ENCODE measurements around the gene PBX1. TPM values are rescaled to one million over a fixed set of nuclear protein-coding genes. Genes with fewer than 3 reads are reported as not detected.

The PBX1 gene
- total RNA-seq, 8 experiments from 2014 or later: 27.8 to 268 (median 147) TPM

DNA sequence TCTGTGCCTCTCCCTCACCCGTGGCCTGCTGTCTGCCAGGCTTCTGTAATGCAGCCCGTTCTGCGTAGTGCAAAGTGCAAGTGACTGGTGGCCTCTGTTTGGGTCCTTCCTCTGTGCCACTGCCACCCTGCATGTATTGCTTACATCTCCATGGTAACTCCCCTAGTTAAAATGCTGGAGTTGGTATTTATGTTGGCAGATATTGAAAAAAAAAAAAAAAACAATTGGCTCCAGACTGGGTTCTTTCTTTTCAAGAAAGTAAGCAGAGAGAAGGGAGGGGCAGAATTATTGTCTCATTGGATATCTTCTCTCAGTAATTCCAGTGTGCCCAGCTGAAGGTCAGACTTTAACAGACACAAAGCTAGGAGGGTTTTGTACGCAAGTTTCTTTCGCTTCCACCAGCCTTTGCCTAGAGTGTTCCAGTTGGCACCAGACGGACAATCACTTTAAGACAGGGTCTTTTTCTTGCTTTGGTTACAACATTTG, 242.3 kb downstream of the PBX1 start:
- Histone ChIP-seq H3K4me3 (no peak overlapping the region), H3K4me1 (replicated peaks in 1 of 2) (peaks cover 0 to 6% of the 10 kb centered on the region in 2 donors), H3K27ac (no peak overlapping the region)
- ATAC-seq (replicated peaks in 6 of 8): peak in 5 of 8 experiments; percentile 58 to 92 (median 88)
- WGBS, 10 experiments: 56 to 100% (median 93%) methylated on average over 1 to 6 of the region's 6 CpGs; no CpG with 5 or more reads in 2 of the 10 experiments
- in situ Hi-C loops (cut with MboI; ENCODE audit: low pct_unique_long_range_greater_than_20kb in 2 of 9, low sequenced_read_pairs in 9 of 9, unreplicated experiment in 9 of 9): loop anchor here in 1 of 9 experiments (25.0 kb wide), 1 partner anchor 261 kb away; no protein-coding TSS in a partner anchor

DNA sequence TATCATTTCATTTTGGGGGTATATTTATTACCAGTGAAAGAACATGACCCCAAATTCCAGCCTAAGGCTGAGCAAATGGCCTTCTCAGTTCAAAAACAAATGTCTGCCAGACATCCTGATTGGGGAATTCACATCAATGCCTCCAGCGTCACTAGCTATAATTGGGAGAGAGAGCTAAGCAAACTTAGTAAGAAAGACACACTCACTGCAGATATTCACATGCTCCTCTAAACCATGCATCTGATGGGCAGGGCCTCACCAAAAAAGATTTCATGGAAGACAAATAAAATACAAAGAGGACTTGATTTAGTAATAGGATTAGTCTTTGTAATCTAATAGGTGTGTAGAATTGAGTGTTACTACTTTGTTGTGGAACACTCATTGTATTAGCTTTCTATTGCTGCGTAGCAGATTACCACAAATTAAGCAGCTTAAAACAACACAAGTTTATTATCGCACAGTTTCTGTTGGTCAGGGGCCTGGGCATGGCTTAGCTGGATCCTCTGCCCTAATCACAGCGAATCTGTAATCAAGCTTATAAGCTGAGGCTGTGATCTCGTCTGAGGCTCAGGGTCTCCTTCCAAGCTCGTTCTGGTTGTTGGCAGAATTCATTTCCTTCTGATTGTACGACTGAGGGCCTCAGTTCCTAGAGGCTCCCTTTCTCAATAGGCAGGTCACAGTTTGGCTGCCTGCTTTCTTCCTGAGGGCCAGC, 243.0 kb downstream of the PBX1 start:
- Histone ChIP-seq H3K4me3 (no peak overlapping the region), H3K4me1 (replicated peaks in 1 of 2) (peaks cover 0 to 8% of the 10 kb centered on the region in 2 donors), H3K27ac (no peak overlapping the region)
- ATAC-seq (replicated peaks in 6 of 8): peak in 3 of 8 experiments; percentile 16 to 36 (median 18)
- in situ Hi-C loops (cut with MboI; ENCODE audit: low pct_unique_long_range_greater_than_20kb in 2 of 9, low sequenced_read_pairs in 9 of 9, unreplicated experiment in 9 of 9): loop anchor here in 1 of 9 experiments (25.0 kb wide), 1 partner anchor 260 kb away; no protein-coding TSS in a partner anchor
- 68 to 100% (median 94%) methylated on average over 1 to 7 of the region's 7 CpGs; no CpG with 5 or more reads in 1 of the 10 experiments for WGBS, 10 experiments

DNA sequence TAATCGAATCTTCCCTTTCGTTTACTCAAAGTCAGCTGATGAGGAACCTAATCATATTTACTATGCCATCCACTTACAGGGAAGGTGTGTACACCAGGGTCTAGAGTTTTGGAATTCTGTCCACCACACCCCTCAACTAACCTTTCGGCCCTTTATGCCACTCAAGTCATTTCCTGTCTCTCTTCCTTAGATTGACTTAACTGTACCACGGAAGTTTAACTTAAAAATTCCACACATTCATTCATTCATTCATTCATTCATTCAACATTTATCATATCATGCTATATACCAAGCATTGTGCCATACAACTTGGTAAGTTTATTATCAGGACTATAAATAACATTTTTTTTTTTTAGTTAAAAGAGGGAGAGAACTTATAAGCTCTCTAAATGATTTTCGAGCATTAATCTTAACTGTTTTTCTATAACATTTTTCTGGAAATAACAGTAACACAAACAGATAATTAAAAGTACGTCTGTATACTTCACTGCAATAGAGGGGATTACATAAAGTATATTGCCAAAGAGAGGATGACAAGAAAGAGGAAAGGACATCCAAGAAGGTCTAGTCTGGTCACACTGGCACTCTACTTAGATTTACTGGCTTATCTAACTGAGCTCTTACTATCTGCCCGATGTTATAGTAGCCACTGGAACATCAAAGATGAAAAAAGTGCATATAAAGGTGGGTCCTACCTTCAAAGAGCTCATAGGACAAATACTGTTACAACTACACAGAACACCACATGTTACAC, 243.7 kb downstream of the PBX1 start:
- no peak for ATAC-seq (replicated peaks in 6 of 8)
- Histone ChIP-seq H3K4me1 (replicated peaks in 1 of 2) (peaks cover 0 to 8% of the 10 kb centered on the region in 2 donors), H3K4me3 (no peak overlapping the region), H3K27ac (no peak overlapping the region)
- in situ Hi-C loops (cut with MboI; ENCODE audit: low pct_unique_long_range_greater_than_20kb in 2 of 9, low sequenced_read_pairs in 9 of 9, unreplicated experiment in 9 of 9): loop anchor here in 1 of 9 experiments (25.0 kb wide), 1 partner anchor 260 kb away; no protein-coding TSS in a partner anchor
- 85 to 100% (median 92%) methylated on average over 2 to 7 of the region's 7 CpGs for WGBS, 10 experiments

DNA sequence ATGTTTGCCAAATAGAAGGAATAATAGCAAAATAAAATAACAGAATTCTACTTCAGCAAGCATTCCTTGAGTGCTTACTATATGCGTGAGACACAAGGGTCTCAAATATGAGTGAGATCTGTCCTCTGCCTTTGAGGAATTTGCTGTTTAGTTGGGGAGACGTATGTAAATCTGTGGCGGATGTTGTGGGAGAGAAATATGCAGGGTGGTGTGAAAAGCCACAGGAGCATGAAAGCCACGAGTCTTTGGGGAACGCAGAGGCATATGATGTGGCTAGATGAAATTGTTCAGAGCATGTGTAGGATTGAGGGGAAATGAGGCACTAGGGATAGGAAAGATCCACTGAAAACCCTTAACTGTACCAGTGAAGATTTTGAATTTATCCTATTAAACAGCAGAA, 244.4 kb downstream of the PBX1 start:
- Histone ChIP-seq H3K4me1 (replicated peaks in 1 of 2) (peaks cover 0 to 8% of the 10 kb centered on the region in 2 donors), H3K27ac (no peak overlapping the region), H3K4me3 (no peak overlapping the region)
- peak in 1 of 8 experiments; percentile 60 for ATAC-seq (replicated peaks in 6 of 8)
- 23 to 94% (median 89%) methylated on average over 3 to 5 of the region's 5 CpGs; no CpG with 5 or more reads in 4 of the 10 experiments for WGBS, 10 experiments
- in situ Hi-C loops (cut with MboI; ENCODE audit: low pct_unique_long_range_greater_than_20kb in 2 of 9, low sequenced_read_pairs in 9 of 9, unreplicated experiment in 9 of 9): loop anchor here in 1 of 9 experiments (25.0 kb wide), 1 partner anchor 259 kb away; no protein-coding TSS in a partner anchor

- ATAC-seq (replicated peaks in 6 of 8): no peak
- Histone ChIP-seq H3K4me1 (replicated peaks in 1 of 2) (peaks cover 0 to 8% of the 10 kb centered on the region in 2 donors), H3K27ac (no peak overlapping the region), H3K4me3 (no peak overlapping the region)
- in situ Hi-C loops (cut with MboI; ENCODE audit: low pct_unique_long_range_greater_than_20kb in 2 of 9, low sequenced_read_pairs in 9 of 9, unreplicated experiment in 9 of 9): loop anchor here in 1 of 9 experiments (25.0 kb wide), 1 partner anchor 258 kb away; no protein-coding TSS in a partner anchor
- WGBS, 10 experiments: 38 to 100% (median 100%) methylated on average over 1 to 2 of the region's 2 CpGs; no CpG with 5 or more reads in 2 of the 10 experiments
These were observed 245.4 kb downstream of the PBX1 start for GRCh38 chr1:164804366-164804765.

DNA sequence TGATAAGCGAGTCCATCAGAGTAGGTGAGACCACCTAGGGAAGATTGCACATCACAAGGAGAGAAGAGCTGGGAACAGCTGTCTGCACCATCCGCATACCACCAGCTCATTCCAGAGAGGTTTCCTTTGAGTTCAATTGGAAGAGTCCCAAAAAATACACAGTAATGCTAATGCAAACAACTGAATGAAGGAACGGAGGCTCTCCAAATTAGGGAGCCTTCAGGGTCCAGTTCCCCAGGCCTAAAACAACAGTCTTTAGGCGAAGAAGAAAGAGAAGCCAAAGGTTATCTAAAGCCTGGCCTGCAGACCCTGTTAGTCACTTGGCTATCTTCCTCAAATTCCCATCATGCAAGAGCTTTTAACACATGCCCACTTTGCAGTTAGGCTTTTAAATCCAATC, 246.4 kb downstream of the PBX1 start:
- no peak for ATAC-seq (replicated peaks in 6 of 8)
- 47 to 100% (median 97%) methylated on average over 1 to 4 of the region's 4 CpGs; no CpG with 5 or more reads in 1 of the 10 experiments for WGBS, 10 experiments
- H3K27ac ChIP-seq: no peak overlapping the region
- H3K4me1 ChIP-seq (replicated peaks in 1 of 2): peaks cover 0 to 16% of the 10 kb centered on the region in 2 donors
- in situ Hi-C loops (cut with MboI; ENCODE audit: low pct_unique_long_range_greater_than_20kb in 2 of 9, low sequenced_read_pairs in 9 of 9, unreplicated experiment in 9 of 9): loop anchor here in 1 of 9 experiments (25.0 kb wide), 1 partner anchor 257 kb away; no protein-coding TSS in a partner anchor
- H3K4me3 ChIP-seq: no peak overlapping the region

DNA sequence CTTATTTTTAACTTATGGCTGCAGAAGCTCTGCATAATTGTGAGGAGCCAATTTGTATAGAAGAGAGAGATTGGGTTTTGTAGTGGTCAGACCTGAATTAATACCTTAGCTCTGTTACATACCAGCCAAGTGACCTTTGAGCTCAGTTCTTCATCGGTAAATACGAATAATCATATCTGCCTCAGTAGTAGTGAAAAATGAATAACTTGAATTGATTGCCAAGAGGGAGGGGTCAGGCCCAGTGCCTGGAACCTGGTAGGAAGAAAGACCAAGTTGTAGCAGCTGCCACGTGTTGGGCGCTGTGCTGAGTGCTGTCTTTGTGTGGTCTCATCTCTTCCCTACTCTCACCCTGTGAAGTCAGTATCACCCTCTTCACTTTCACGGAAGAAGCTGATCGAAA, 247.5 kb downstream of the PBX1 start:
- in situ Hi-C loops (cut with MboI; ENCODE audit: low pct_unique_long_range_greater_than_20kb in 2 of 9, low sequenced_read_pairs in 9 of 9, unreplicated experiment in 9 of 9): loop anchor here in 1 of 9 experiments (25.0 kb wide), 1 partner anchor 256 kb away; no protein-coding TSS in a partner anchor
- Histone ChIP-seq H3K4me1 (replicated peaks in 1 of 2) (peaks cover 0 to 17% of the 10 kb centered on the region in 2 donors), H3K27ac (no peak overlapping the region), H3K4me3 (no peak overlapping the region)
- 73 to 98% (median 88%) methylated on average over 2 to 6 of the region's 6 CpGs; no CpG with 5 or more reads in 3 of the 10 experiments for WGBS, 10 experiments
- ATAC-seq (replicated peaks in 6 of 8): no peak

- whole genome bisulfite sequencing, 10 experiments: 83 to 100% (median 100%) methylated on average over 1 of the region's 1 CpG
- Histone ChIP-seq H3K27ac (no peak overlapping the region), H3K4me3 (no peak overlapping the region), H3K4me1 (replicated peaks in 1 of 2) (peaks cover 0 to 17% of the 10 kb centered on the region in 2 donors)
- in situ Hi-C loops (cut with MboI; ENCODE audit: low pct_unique_long_range_greater_than_20kb in 2 of 9, low sequenced_read_pairs in 9 of 9, unreplicated experiment in 9 of 9): loop anchor here in 1 of 9 experiments (25.0 kb wide), 1 partner anchor 249 kb away; no protein-coding TSS in a partner anchor
- no peak for ATAC-seq (replicated peaks in 6 of 8)
These were observed 254.8 kb downstream of the PBX1 start for GRCh38 chr1:164813776-164814175.

DNA sequence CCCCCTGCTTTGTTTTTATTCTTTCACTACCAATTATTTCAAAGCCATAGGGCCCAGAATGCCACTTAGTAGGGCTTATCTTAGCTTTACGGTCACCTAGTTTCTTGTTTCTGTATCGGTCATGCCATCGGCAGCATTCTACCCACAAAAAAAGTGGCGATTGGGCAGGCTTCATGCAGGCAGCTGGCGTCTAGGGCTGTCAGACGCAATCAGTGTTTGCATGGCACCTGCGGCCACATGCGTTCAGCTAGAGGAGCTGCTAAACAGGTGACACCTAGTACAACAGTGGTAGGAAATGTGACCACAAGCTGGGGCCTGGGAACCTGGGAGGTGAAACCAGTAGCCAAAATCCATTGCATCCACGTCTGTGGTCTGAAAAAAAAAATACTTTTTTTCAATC, 262.7 kb downstream of the PBX1 start:
- WGBS, 10 experiments: 84 to 100% (median 100%) methylated on average over 2 to 9 of the region's 9 CpGs; no CpG with 5 or more reads in 1 of the 10 experiments
- H3K4me1 ChIP-seq (replicated peaks in 1 of 2): peaks cover 0 to 8% of the 10 kb centered on the region in 2 donors
- ATAC-seq (replicated peaks in 6 of 8): no peak
- no peak overlapping the region for H3K27ac ChIP-seq
- in situ Hi-C loops (cut with MboI; ENCODE audit: low pct_unique_long_range_greater_than_20kb in 2 of 9, low sequenced_read_pairs in 9 of 9, unreplicated experiment in 9 of 9): loop anchor here in 1 of 9 experiments (25.0 kb wide), 1 partner anchor 241 kb away; no protein-coding TSS in a partner anchor
- no peak overlapping the region for H3K4me3 ChIP-seq

DNA sequence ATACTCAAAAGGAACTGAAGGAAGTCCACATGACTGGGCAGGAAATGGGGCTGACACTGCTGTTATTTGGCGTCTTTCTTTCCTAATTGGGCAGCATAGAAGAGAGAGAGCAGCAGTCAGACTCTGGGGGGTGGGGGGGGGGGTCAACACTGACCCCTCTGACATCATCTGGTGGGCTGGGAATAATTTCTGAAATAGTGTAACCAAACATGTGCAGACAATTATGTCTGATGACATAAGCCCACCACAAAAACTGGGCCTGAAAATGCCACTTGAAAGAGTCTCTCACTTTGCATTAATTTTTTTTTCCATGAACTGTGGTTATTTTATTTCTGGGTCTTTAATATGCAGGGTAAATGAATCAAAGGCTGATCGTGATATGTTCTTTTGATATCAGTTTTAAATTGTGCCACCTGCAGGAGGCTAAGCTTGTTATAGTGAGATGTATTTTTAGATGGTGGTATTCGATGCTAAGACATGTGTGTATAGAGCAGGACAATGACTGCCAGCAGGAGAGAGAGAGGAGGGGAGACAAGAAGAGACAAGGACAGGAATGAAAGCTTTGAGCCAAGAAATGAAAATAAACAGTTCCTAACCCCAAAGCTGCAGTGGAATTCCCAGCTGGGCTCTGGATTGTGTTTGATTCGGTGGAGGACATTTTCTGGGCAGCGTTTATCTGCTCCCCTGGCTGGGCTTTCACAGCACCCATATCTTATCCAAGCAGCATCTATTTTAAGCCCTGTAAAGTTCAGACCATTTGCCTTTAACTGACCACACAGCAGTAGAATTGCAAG, 264.7 kb downstream of the PBX1 start:
- ATAC-seq (replicated peaks in 6 of 8): peak in 2 of 8 experiments; percentile 19 to 83
- in situ Hi-C loops (cut with MboI; ENCODE audit: low pct_unique_long_range_greater_than_20kb in 2 of 9, low sequenced_read_pairs in 9 of 9, unreplicated experiment in 9 of 9): loop anchor here in 1 of 9 experiments (25.0 kb wide), 1 partner anchor 239 kb away; no protein-coding TSS in a partner anchor
- 15 to 100% (median 89%) methylated on average over 1 to 5 of the region's 5 CpGs; no CpG with 5 or more reads in 1 of the 10 experiments for WGBS, 10 experiments
- Histone ChIP-seq H3K27ac (no peak overlapping the region), H3K4me3 (no peak overlapping the region), H3K4me1 (replicated peaks in 1 of 2) (peaks cover 0 to 7% of the 10 kb centered on the region in 2 donors)

DNA sequence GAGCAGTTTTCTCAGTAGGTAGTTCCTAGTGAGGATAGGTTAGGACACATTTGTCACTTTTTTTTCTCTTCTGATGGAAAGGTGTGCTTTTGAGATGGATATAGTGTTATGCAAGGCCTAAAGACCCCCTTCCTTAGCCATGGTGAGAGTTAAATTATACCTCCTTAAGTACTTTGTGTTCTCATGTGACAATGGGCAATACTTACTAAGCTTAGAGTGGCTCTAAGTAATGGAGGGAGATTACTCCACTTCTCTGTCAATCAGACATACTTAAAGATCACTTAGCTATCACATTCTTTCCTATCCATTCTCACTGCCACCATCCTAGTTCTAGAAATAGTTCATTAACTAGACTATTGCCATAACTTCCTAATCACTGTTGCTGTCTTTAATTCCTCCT, 265.6 kb downstream of the PBX1 start:
- H3K27ac ChIP-seq: no peak overlapping the region
- no peak overlapping the region for H3K4me3 ChIP-seq
- H3K4me1 ChIP-seq (replicated peaks in 1 of 2): peaks cover 0 to 4% of the 10 kb centered on the region in 2 donors
- in situ Hi-C loops (cut with MboI; ENCODE audit: low pct_unique_long_range_greater_than_20kb in 2 of 9, low sequenced_read_pairs in 9 of 9, unreplicated experiment in 9 of 9): loop anchor here in 1 of 9 experiments (25.0 kb wide), 1 partner anchor 238 kb away; no protein-coding TSS in a partner anchor
- no peak for ATAC-seq (replicated peaks in 6 of 8)

GRCh38 chr1:164830628-164831027, 271.6 kb downstream of the PBX1 start:
- H3K4me1 ChIP-seq (replicated peaks in 1 of 2): no peaks in the 10 kb centered on the region
- ATAC-seq (replicated peaks in 6 of 8): peak in 1 of 8 experiments; percentile 63
- H3K4me3 ChIP-seq: no peak overlapping the region
- H3K27ac ChIP-seq: no peak overlapping the region
- in situ Hi-C loops (cut with MboI; ENCODE audit: low pct_unique_long_range_greater_than_20kb in 2 of 9, low sequenced_read_pairs in 9 of 9, unreplicated experiment in 9 of 9): no loop called here
- whole genome bisulfite sequencing, 10 experiments: 39 to 88% (median 75%) methylated on average over 1 to 4 of the region's 4 CpGs; no CpG with 5 or more reads in 3 of the 10 experiments
